GM19238 (cell line): ENCODE measurements around the gene CDH12.
"Not testable (repeated sequence)": the region's sequence is repeated elsewhere in the genome, so short reads cannot be mapped to it uniquely, and the experiment has no call there.

Source experiments
- DNase-seq: peaks from one replicate; pipeline ENCODE4 v3.0.0; 2011; ENCODE audit warnings: low spot score; ENCODE audit not compliant: insufficient read length

CDH12 gene

DNA sequence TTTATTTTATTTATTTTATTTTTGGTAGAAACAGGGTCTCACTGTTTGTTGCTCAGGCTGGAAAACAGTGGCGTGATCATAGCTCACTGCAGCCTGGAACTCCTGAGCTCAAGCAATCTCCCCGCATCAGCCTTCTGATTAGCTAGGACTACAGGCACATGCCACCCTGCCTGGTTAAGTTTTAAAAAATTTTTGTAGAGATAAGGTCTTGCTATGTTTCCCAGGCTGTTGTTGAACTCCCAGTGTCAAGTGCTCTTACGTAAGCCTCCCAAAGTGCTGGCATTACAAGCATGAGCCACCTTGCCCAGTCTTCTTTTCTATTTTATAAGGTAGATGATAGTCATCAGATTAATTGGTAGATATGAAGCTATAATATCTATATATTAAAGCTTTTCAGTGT lies 382.7 kb downstream of the CDH12 start:
- DNase-seq = no peak

DNA sequence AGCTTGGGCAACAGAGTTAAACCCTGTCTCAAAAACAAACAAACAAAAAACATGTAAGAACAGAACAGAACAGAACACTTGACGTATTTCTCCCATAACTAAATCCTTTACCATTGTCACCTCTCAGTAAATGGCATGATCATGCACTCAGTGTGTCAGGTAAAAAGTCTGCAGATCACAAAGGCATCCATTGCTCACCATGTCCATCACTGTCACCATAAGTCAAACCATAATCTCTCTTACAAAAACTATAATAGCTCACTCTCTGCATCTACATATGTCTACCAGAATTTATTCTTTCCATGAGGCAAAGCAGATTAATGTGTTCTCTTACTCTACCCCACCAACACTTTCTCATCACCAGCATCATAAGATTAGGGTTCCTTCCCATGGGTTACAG lies 387.5 kb downstream of the CDH12 start:
- no peak for DNase-seq

DNA sequence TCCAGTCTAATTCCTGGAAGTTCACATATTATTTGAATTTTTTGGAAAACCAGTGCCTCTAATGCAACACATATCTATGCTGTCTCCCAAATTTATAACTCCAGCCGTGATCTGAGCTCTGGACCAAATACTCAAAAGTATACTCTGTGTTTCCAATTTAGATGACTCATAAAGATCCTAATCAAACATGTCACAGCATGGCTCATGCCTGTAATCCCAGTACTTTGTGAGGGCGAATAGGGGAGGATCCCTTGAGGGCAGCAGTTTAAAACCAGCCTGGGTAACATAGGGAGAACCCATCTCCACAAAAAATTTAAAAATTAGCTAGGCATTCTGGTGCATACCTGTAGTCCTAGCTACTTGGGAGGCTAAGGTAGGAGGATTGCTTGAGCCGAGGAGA lies 388.0 kb downstream of the CDH12 start:
- no peak for DNase-seq

- DNase-seq = no peak
Observed at GRCh38 chr5:22460189-22460588, 393.0 kb downstream of the CDH12 start.

- DNase-seq = no peak
Observed at GRCh38 chr5:22432905-22433304, 420.2 kb downstream of the CDH12 start.

- no peak for DNase-seq
Observed at GRCh38 chr5:22431840-22432239, 421.3 kb downstream of the CDH12 start.

DNA sequence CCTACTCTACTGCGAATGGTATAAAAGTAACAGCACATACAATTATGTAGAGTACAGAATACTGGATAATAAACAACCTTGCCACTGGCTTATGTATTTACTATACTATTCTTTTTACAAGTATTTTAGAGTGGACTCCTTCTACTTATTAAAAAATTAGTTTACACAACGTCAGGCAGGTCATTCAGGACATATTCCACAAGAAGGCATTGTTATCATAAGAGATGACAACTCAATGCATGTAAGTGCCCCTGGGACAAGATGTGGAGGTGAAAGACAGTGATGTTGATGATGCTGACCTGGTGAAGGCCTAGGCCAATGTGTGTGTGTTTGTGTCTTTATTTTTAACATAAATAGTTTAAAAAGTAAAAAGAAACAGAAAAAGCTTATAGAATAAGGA lies 421.7 kb downstream of the CDH12 start:
- no peak for DNase-seq

- DNase-seq = no peak
Observed at GRCh38 chr5:22411554-22412349, 441.4 kb downstream of the CDH12 start.

GRCh38 chr5:22391956-22392355 lies 461.2 kb downstream of the CDH12 start:
- DNase-seq = no peak

GRCh38 chr5:22390888-22391287 lies 462.3 kb downstream of the CDH12 start:
- DNase-seq = no peak

GRCh38 chr5:22372826-22373660 lies 480.1 kb downstream of the CDH12 start:
- DNase-seq = no peak

- DNase-seq = no peak
Observed at GRCh38 chr5:22372376-22372775, 480.8 kb downstream of the CDH12 start.

DNA sequence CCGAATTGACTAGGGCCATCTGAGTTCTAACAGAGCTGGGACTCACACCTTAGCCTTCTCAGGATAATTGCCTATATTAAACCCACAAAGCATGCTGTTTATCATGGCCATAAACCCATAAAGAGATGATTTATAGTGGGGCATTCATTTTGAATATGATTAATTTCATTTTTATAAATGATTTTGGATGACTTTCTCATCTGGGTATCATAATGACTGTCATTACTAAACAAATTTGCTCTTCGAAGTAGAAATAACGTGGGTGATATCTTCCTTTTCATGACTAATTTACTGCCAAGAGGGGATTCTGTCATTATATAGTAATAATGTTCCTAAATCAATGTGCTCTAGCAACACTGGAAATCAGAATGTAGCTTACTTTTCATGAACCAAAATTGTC lies 498.2 kb downstream of the CDH12 start:
- no peak for DNase-seq

GRCh38 chr5:22352493-22352892 lies 500.7 kb downstream of the CDH12 start:
- DNase-seq = no peak

DNA sequence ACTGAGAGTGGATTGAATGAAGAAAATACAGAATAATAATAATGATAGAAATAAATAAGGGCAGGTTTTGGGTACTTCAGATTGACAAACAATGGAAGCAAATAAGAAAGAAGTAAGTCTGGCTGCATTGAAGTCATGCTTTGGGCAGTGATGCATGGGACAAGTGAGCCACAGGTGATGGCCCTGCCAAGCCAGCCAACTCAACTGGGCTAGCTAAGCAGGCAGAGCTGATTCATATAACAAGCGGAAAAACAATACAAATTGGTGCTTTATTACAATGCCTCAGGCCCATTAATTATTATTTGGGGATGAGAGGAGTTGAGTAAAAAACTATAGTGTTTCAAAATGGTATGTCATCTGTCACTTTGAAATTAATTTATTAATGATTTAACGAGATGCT lies 502.0 kb downstream of the CDH12 start:
- no peak for DNase-seq

DNA sequence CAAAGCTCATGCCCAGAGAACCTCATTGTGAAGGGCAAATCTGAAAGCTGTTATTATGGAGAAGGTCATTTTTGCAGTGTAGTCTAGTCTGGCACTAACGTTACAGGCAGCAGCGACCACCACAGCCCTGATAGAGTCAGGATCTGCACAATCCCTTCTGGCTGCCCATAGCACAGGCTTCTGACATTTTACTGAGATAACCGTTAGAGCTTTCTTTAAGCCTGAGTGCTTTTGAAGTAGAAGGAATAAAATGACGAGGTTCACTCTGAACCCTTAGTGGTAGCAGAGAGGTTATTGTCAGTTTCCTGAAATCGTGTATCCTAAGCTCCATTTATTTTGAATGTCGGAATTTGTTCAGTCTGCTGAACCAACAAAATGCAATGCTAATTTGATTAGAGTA lies 505.1 kb downstream of the CDH12 start:
- DNase-seq = no peak

GRCh38 chr5:22344000-22344399 lies 509.1 kb downstream of the CDH12 start:
- no peak for DNase-seq

DNA sequence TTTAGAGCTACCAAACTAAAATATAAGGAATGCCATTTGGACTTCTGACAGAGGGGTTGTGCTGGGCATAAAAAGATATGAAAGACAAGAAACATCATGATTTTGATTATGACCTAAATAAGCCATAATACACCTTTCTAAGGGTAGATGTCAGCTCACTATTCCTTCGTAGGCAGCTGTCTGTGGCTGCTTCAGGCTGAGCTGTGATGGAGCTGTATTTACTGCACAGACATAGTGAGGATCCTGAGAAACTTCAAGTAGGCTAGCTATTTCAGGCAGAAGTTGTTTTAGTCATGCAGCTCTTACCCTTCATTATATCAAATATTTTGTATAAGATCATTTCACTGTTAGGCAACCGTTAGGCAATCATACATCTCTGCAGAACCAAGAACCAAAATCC lies 511.7 kb downstream of the CDH12 start:
- DNase-seq = no peak

- not testable (repeated sequence) for DNase-seq
Observed at GRCh38 chr5:22332949-22333348, 520.2 kb downstream of the CDH12 start.

DNA sequence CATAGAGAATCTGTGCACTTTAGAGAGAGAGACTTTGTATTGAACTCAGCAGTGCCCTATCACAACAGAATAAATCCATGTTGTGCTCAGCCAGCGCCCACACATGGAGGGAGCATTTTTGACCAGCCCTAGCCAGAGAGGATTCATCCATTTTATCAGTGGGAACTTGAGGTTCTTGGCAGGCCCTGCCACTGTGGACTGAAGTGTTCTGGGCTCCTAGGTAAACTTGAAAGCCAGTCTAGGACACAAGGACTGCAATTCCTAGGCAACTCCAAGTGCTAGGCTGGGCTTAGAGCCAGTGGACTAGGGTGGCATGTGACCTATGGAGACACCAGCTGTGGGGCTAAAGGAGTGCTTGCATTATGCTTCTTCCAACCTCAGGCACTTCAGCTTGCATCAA lies 523.5 kb downstream of the CDH12 start:
- DNase-seq = no peak

GRCh38 chr5:22319798-22320197 lies 533.3 kb downstream of the CDH12 start:
- no peak for DNase-seq

GRCh38 chr5:22316294-22316693 lies 536.9 kb downstream of the CDH12 start:
- no peak for DNase-seq

DNA sequence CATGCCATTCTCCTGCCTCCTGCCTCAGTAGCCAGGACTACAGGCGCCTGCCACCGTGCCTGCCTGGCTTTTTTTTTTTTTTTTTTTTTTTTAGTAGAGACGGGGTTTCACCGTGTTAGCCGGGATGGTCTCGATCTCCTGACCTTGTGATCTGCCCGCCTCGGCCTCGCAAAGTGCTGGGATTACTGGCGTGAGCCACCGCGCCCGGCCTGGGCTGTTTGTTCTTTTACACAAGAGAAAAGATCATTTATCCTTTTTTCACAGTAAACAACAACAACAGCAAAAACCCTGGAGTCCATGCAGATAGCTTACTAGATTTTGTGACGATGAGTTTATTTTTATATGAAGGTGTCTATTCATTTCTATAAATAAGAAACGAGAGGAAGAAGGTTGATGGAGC lies 538.1 kb downstream of the CDH12 start:
- DNase-seq = not testable (repeated sequence)
